HG03097 (cell line): ENCODE results near the gene C5orf46.
"Not testable (repeated sequence)": the region's sequence is repeated elsewhere in the genome, so short reads cannot be mapped to it uniquely, and the experiment has no call there.

ENCODE experiments used
- ATAC-seq: cut with Tn5 transposase; IDR thresholded peaks from one replicate; pipeline ENCODE4 v1.9.1; 2021; ENCODE audit not compliant: unreplicated experiment, low FRiP score

Gene C5orf46

GRCh38 chr5:147906326-147907095 is at the start of gene C5orf46:
Gene C5orf46 (minus strand): TSS chr5:147906538. CDS start chr5:147906501, 37 bp downstream.
- ATAC-seq = no peak

GRCh38 chr5:147954971-147955370 is 48.6 kb upstream of the C5orf46 start:
- ATAC-seq = no peak

- peak; percentile 61 for ATAC-seq
Observed at GRCh38 chr5:147949711-147950573, 43.6 kb upstream of the C5orf46 start.

GRCh38 chr5:147946658-147947274 is 40.4 kb upstream of the C5orf46 start:
- not testable (repeated sequence) for ATAC-seq

GRCh38 chr5:147939431-147940114 is 33.2 kb upstream of the C5orf46 start:
- ATAC-seq = no peak

GRCh38 chr5:147935032-147935431 is 28.7 kb upstream of the C5orf46 start:
- ATAC-seq = no peak

GRCh38 chr5:147930769-147931168 is 24.4 kb upstream of the C5orf46 start:
- no peak for ATAC-seq

- ATAC-seq = no peak
Observed at GRCh38 chr5:147927901-147928300, 21.6 kb upstream of the C5orf46 start.

- no peak for ATAC-seq
Observed at GRCh38 chr5:147925020-147925419, 18.7 kb upstream of the C5orf46 start.

- ATAC-seq = no peak
Observed at GRCh38 chr5:147921136-147921535, 14.8 kb upstream of the C5orf46 start.

- no peak for ATAC-seq
Observed at GRCh38 chr5:147920420-147921030, 14.2 kb upstream of the C5orf46 start.

GRCh38 chr5:147918899-147919298 is 12.6 kb upstream of the C5orf46 start:
- no peak for ATAC-seq

GRCh38 chr5:147918101-147918685 is 11.9 kb upstream of the C5orf46 start:
- no peak for ATAC-seq

- ATAC-seq = no peak
Observed at GRCh38 chr5:147913786-147914185, 7.4 kb upstream of the C5orf46 start.

- ATAC-seq = no peak
Observed at GRCh38 chr5:147912011-147912410, 5.7 kb upstream of the C5orf46 start.

GRCh38 chr5:147911427-147911826 is 5.1 kb upstream of the C5orf46 start:
- ATAC-seq = no peak

- no peak for ATAC-seq
Observed at GRCh38 chr5:147904110-147904509, 2.2 kb downstream of the C5orf46 start.

GRCh38 chr5:147902609-147903115 is 3.7 kb downstream of the C5orf46 start:
- ATAC-seq = no peak

- ATAC-seq = no peak
Observed at GRCh38 chr5:147901599-147902039, 4.7 kb downstream of the C5orf46 start.
